T47D (cell line): ENCODE data around the gene ETV7.
"Not testable (repeated sequence)": the region's sequence is repeated elsewhere in the genome, so short reads cannot be mapped to it uniquely, and the experiment has no call there.

ENCODE experiments used
- DNase-seq, 2 experiments: peaks; one replicate each; pipeline versions ENCODE4 v3.0.0 to v3.0.0-alpha.2; 2011 to 2012; ENCODE audit warnings: low read depth in 1 of 2, low spot score in 1 of 2
- JUND ChIP-seq: IDR thresholded peaks from 2 replicates; pipeline ENCODE4 v1.6.1; 2012; ENCODE audit warnings: low read depth
- in situ Hi-C: cut with HindIII; loops from 2 replicates; pipeline ENCODE4 v1.10.0; 2016; ENCODE audit warnings: low sequenced_read_pairs, low pct_unique_long_range_greater_than_20kb

ETV7 gene

GRCh38 chr6:36368921-36369865 is 18.3 kb downstream of the ETV7 start:
- in situ Hi-C loops: no loop called here
- DNase-seq: peak in 1 of 2 experiments; percentile 18
- no peak for TF ChIP-seq JUND

DNA sequence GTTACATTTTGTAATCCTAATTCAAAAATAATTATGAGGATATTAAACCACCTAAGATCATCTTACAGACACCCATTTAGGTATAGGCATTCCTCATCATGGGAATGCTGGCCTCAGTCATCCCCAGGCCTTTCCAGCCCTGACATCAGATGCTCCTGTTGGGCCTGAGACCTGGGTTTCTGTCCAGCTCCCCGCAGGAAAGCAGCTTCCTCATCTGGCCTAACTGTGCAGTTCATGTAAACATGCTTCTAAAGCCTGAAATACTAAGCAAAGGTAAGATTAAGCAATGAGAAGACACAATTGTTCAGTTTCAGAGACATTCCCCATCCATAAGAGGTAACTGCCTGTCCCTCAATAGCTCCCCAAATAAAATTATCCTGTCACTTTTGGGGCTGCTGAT is 19.0 kb downstream of the ETV7 start:
- in situ Hi-C loops: no loop called here
- DNase-seq: no peak
- TF ChIP-seq JUND: no peak

DNA sequence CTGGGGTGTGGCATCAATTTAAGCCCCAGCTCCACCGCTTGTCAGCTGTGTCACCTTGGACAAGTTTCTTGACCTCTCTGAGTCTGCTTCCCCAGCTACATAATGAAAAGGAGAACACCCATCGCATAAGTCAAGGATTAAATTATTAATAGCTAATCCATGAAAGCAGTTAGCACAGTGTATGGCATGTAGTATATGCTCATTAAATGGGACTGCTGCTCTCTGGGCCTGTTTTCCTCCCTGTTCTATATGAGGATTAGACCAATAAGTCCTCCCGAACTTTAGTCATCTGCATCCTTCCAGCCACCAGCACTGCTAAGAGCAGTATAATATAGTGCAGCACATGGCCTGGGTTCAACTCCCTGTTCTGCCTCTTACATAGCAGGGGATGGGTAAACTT is 19.7 kb downstream of the ETV7 start:
- TF ChIP-seq JUND: no peak
- in situ Hi-C loops: no loop called here
- no peak for DNase-seq

DNA sequence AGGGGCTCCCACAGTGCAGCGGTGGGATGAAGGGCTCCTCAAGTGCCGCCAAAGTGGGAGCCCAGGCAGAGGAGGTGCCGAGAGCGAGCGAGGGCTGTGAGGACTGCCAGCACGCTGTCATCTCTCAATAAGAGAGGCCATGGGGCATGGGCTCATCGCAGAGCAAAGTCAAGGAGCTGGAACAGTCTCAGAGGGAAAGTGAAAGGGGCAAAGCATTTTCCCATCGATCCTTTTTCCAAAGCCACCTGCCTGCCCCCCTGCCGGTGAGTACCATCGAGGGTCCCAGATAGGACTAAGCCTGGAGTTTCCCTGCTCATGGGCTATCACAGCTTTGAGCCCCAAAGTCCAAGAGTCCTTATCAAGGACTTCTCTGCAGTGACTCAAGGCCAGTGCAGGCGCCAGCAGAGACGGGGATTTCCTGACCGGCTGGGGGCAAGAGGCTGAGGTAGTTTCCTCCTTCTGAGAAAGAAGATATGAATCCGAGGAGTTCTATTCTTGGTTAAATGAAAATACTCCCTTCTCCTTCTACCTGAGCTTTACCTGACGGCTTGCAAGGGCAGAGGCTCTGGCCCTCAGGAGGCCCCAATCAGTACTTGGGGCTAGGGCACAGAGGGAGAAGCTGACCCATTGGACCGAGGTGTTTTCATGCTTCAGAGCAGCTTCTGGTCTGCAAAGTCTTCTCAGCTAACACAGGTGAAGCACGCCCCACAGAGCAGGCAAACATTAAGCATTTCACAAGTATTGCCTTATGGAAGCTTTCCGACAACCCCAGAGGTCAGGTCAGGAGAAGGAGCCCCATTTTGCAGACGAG is 22.6 kb downstream of the ETV7 start:
- no peak for TF ChIP-seq JUND
- DNase-seq: no peak
- in situ Hi-C loops: no loop called here

DNA sequence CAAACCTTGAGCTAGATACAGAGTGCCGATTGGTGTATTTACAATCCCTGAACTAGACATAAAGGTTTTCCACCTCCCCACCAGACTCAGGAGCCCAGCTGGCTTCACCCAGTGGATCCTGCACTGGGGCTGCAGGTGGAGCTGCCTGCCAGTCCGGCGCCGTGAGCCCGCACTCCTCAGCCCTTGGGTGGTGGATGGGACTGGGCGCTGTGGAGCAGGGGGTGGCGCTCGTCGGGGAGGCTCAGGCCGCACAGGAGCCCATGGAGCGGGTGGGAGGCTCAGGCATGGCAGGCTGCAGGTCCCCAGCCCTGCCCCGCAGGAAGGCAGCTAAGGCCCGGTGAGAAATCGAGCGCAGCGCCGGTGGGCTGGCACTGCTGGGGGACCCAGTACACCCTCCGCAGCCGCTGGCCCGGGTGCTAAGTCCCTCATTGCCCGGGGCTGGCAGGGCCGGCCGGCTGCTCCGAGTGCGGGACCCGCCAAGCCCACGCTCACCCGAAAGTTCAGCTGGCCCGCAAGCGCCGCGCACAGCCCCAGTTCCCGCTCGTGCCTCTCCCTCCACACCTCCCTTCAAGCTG is 23.3 kb downstream of the ETV7 start:
- in situ Hi-C loops, DNase-seq: not testable (repeated sequence)

GRCh38 chr6:36363371-36363752 is 24.1 kb downstream of the ETV7 start:
- in situ Hi-C loops, DNase-seq: not testable (repeated sequence)

DNA sequence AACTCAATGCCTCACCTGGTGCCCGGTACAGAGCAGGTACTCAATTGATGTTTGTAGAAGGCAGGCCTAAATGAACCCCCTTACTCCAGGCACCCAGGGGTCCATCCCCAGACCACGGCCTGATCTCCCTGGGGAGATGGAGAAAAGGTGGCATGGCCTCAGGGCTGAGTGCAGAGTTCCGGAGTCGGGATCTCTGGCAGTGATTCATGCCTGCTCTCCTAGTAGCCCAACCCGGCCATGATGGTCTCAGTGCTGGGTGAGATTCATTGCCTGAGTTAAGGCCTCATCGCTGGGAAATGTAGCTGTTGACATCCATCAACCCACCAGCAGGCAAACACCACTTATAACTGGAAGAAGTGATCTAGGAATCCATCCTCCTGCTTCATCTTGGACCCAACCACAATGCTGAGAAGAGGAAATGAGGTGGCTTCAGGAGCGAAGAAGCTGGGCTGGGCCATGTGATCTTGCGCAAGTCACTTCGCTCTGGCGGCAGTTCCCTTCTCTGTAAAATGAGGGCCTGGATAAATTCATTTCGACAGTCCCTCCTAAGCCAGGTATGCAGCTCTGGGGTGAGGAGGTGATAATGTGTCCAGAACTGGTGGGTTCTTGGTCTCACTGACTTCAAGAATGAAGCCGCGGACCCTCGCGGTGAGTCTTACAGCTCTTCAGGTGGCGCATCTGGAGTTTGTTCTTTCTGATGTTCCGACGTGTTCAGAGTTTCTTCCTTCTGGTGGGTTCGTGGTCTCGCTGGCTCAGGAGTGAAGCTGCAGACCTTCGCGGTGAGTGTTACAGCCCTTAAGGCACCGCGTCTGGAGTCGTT is 24.7 kb downstream of the ETV7 start:
- no peak for TF ChIP-seq JUND
- DNase-seq: no peak
- in situ Hi-C loops: no loop called here

GRCh38 chr6:36361071-36361470 is 26.4 kb downstream of the ETV7 start:
- no peak for DNase-seq
- in situ Hi-C loops: no loop called here
- TF ChIP-seq JUND: no peak

- in situ Hi-C loops: no loop called here
- TF ChIP-seq JUND: no peak
- DNase-seq: peak; percentile 83 to 85
Observed at GRCh38 chr6:36360241-36361054, 27.0 kb downstream of the ETV7 start.

GRCh38 chr6:36358226-36358915 is 29.1 kb downstream of the ETV7 start:
- DNase-seq: no peak
- no peak for TF ChIP-seq JUND
- in situ Hi-C loops: no loop called here

DNA sequence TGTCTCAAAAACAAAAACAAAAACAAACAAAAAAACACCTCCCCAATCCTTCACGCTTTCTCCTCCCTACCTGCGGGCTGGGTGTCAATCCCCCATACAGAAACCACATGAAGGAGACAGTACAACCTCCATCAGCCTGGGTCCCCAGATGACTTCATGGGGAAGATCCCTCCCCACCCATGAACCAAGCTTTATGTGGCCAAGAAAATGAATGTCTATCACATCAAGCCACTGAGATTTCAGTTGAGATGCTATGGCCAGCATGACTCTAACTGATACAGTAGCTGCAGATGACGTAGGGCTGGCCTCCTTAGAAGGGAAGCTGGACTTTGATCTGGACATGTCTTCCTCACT is 29.6 kb downstream of the ETV7 start:
- in situ Hi-C loops: no loop called here
- DNase-seq: no peak
- TF ChIP-seq JUND: no peak
